ENCODE results near the gene IL20RA.

The IL20RA gene

GRCh38 chr6:137001299-137001976, 43.3 kb downstream of the IL20RA start:
- Histone ChIP-seq H3K9me3 (ENCODE audit: control insufficient read depth, low read depth, low read length) (no peaks in the 10 kb centered on the region), H3K4me1 (ENCODE audit: control insufficient read depth, low read depth, low read length) (peaks cover 24% of the 10 kb centered on the region), H3K36me3 (ENCODE audit: control insufficient read depth, low read depth, low read length) (no peaks in the 10 kb centered on the region), H3K9ac (ENCODE audit: low read length) (no peak overlapping the region), H3K27ac (ENCODE audit: low read length) (no peak overlapping the region), H3K27me3 (ENCODE audit: control insufficient read depth, insufficient read depth, low read length) (no peaks in the 10 kb centered on the region), H3K4me3 (ENCODE audit: low read length) (peak overlapping the region; percentile 32)

- H3K4me3 ChIP-seq (ENCODE audit: low read length) = peak overlapping the region; percentile 32
- peaks cover 24% of the 10 kb centered on the region for H3K4me1 ChIP-seq (ENCODE audit: control insufficient read depth, low read depth, low read length)
- no peak overlapping the region for H3K9ac ChIP-seq (ENCODE audit: low read length)
- no peaks in the 10 kb centered on the region for H3K36me3 ChIP-seq (ENCODE audit: control insufficient read depth, low read depth, low read length)
- no peaks in the 10 kb centered on the region for H3K27me3 ChIP-seq (ENCODE audit: control insufficient read depth, insufficient read depth, low read length)
- no peak overlapping the region for H3K27ac ChIP-seq (ENCODE audit: low read length)
- no peaks in the 10 kb centered on the region for H3K9me3 ChIP-seq (ENCODE audit: control insufficient read depth, low read depth, low read length)
Measured at GRCh38 chr6:137000825-137001224, 43.9 kb downstream of the IL20RA start.

GRCh38 chr6:136995521-136995920, 49.2 kb downstream of the IL20RA start:
- Histone ChIP-seq H3K9ac (ENCODE audit: low read length) (no peak overlapping the region), H3K27ac (ENCODE audit: low read length) (no peak overlapping the region), H3K4me3 (ENCODE audit: low read length) (no peak overlapping the region), H3K27me3 (ENCODE audit: control insufficient read depth, insufficient read depth, low read length) (peaks cover 2% of the 10 kb centered on the region), H3K4me1 (ENCODE audit: control insufficient read depth, low read depth, low read length) (peaks cover 21% of the 10 kb centered on the region), H3K36me3 (ENCODE audit: control insufficient read depth, low read depth, low read length) (no peaks in the 10 kb centered on the region), H3K9me3 (ENCODE audit: control insufficient read depth, low read depth, low read length) (no peaks in the 10 kb centered on the region)

DNA sequence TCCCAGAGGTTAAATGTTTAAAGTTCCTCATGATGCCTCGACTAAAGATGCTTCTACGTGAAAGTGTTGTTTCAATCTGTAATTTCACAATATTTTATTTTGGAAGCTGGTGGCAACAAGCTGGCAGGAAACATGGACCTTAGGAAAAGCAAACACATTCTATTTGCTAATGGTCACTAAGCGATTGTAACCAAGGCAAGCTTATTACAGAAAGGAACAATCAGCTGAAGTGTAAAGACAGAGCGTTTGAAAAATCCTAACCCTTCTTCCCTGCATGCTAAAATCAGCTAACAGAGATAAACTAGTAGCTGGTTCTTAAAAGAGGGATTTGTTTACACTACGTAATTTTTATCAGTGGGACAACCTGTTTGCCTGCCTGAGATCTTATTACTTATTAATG, 50.0 kb downstream of the IL20RA start:
- H3K36me3 ChIP-seq (ENCODE audit: control insufficient read depth, low read depth, low read length) = no peaks in the 10 kb centered on the region
- no peak overlapping the region for H3K9ac ChIP-seq (ENCODE audit: low read length)
- no peaks in the 10 kb centered on the region for H3K9me3 ChIP-seq (ENCODE audit: control insufficient read depth, low read depth, low read length)
- H3K27me3 ChIP-seq (ENCODE audit: control insufficient read depth, insufficient read depth, low read length) = peaks cover 7% of the 10 kb centered on the region
- peaks cover 22% of the 10 kb centered on the region for H3K4me1 ChIP-seq (ENCODE audit: control insufficient read depth, low read depth, low read length)
- H3K27ac ChIP-seq (ENCODE audit: low read length) = no peak overlapping the region
- no peak overlapping the region for H3K4me3 ChIP-seq (ENCODE audit: low read length)

DNA sequence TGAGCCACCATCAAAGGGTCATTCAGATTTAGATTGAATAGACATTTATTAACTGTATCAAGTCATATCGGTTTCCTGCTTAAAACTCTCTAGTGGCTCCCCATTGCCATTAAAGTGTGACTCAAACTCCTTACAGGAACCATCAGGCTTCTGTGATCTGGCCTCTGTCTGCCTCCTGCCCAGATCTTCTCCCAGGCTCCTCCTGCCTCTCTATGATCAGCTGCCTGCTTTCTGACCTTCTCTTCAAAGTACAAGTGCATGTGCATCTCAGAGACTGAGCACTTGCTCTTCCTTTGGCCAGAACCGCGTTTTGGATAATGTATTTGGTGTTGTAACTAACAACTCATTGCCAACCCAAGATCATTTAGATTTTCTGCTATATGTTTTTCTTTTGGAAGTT, 52.7 kb downstream of the IL20RA start:
- H3K27me3 ChIP-seq (ENCODE audit: control insufficient read depth, insufficient read depth, low read length) = peaks cover 7% of the 10 kb centered on the region
- H3K4me1 ChIP-seq (ENCODE audit: control insufficient read depth, low read depth, low read length) = peaks cover 26% of the 10 kb centered on the region
- no peaks in the 10 kb centered on the region for H3K9me3 ChIP-seq (ENCODE audit: control insufficient read depth, low read depth, low read length)
- no peak overlapping the region for H3K9ac ChIP-seq (ENCODE audit: low read length)
- H3K27ac ChIP-seq (ENCODE audit: low read length) = no peak overlapping the region
- no peak overlapping the region for H3K4me3 ChIP-seq (ENCODE audit: low read length)
- no peaks in the 10 kb centered on the region for H3K36me3 ChIP-seq (ENCODE audit: control insufficient read depth, low read depth, low read length)

DNA sequence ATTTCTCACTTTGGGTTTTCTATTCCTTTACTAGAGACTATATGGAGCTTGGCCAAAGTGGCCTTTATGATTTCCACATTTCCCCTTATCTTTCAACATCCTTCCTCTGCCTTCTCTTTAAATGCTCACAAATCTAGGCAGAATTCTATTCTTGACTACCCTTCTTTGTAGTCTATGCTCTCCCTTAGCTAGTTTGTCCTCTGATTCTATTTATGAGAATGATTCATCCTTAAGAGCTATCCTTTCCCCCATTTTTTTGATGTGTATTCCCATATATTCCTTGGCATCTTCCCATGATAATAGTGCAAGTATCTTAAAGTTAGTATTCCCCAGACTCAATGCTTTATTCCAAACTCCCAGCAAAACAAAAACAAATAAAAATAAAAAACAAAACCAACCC, 53.1 kb downstream of the IL20RA start:
- no peak overlapping the region for H3K4me3 ChIP-seq (ENCODE audit: low read length)
- H3K4me1 ChIP-seq (ENCODE audit: control insufficient read depth, low read depth, low read length) = peaks cover 26% of the 10 kb centered on the region
- H3K36me3 ChIP-seq (ENCODE audit: control insufficient read depth, low read depth, low read length) = no peaks in the 10 kb centered on the region
- peaks cover 7% of the 10 kb centered on the region for H3K27me3 ChIP-seq (ENCODE audit: control insufficient read depth, insufficient read depth, low read length)
- no peak overlapping the region for H3K27ac ChIP-seq (ENCODE audit: low read length)
- no peaks in the 10 kb centered on the region for H3K9me3 ChIP-seq (ENCODE audit: control insufficient read depth, low read depth, low read length)
- H3K9ac ChIP-seq (ENCODE audit: low read length) = no peak overlapping the region

DNA sequence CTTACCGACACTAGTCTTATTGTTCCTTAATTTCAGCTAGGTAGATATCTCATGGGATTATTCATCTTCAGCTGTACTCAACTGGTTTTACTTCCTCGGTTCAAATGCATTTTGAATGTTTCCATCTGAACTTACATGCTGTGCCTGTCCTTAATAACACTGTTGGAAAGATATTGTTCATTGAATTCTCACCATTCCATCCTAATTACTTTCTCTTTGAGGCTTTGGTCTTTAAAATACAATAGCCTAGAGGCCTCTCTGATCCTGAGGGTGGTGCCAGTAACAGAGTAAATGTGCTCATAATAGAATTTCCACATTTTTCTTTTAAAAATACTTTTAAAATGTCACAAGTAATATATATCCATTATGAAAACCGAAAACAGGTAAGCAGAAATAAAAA, 54.0 kb downstream of the IL20RA start:
- no peaks in the 10 kb centered on the region for H3K9me3 ChIP-seq (ENCODE audit: control insufficient read depth, low read depth, low read length)
- no peak overlapping the region for H3K27ac ChIP-seq (ENCODE audit: low read length)
- H3K4me1 ChIP-seq (ENCODE audit: control insufficient read depth, low read depth, low read length) = peaks cover 26% of the 10 kb centered on the region
- H3K27me3 ChIP-seq (ENCODE audit: control insufficient read depth, insufficient read depth, low read length) = peaks cover 7% of the 10 kb centered on the region
- no peaks in the 10 kb centered on the region for H3K36me3 ChIP-seq (ENCODE audit: control insufficient read depth, low read depth, low read length)
- no peak overlapping the region for H3K9ac ChIP-seq (ENCODE audit: low read length)
- H3K4me3 ChIP-seq (ENCODE audit: low read length) = peak overlapping the region; percentile 80

GRCh38 chr6:136990242-136990578, 54.6 kb downstream of the IL20RA start:
- peak overlapping the region; percentile 80 for H3K4me3 ChIP-seq (ENCODE audit: low read length)
- peaks cover 7% of the 10 kb centered on the region for H3K27me3 ChIP-seq (ENCODE audit: control insufficient read depth, insufficient read depth, low read length)
- H3K36me3 ChIP-seq (ENCODE audit: control insufficient read depth, low read depth, low read length) = no peaks in the 10 kb centered on the region
- no peaks in the 10 kb centered on the region for H3K9me3 ChIP-seq (ENCODE audit: control insufficient read depth, low read depth, low read length)
- H3K4me1 ChIP-seq (ENCODE audit: control insufficient read depth, low read depth, low read length) = peaks cover 26% of the 10 kb centered on the region
- peak overlapping the region; percentile 67 for H3K9ac ChIP-seq (ENCODE audit: low read length)
- no peak overlapping the region for H3K27ac ChIP-seq (ENCODE audit: low read length)

DNA sequence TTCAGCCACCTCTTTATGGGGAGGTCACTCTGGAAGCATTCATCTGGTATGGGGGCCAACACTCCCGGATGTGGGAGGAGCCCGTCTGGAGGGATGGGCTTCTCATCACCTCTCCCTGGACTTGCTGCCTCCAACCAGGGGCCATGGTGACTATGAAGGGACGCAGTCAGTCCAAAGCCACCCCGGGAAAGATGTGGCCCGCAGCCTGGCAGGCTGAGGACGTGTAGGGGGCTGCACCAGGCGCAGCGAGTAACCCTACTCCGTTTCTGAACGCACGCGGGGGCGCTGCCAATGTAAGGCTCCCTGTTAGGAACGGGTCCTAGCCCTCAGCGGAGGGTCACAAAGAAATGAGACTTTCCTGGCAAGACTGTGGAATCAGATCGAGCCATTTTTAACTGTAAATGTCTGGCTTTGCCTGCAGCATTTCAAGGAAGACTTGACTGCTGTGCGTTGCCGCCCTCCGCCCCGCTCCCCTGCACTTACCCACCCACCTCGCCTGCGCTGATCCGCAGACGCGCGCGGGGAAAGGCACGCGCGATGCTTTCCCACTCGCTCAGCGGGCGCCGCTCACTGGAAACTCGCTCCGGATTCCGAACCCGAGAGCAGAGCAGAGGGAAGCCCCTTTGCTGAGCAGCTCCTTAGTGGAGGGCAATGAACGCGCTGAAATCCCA, 55.1 kb downstream of the IL20RA start:
- peaks cover 7% of the 10 kb centered on the region for H3K27me3 ChIP-seq (ENCODE audit: control insufficient read depth, insufficient read depth, low read length)
- peak overlapping the region; percentile 67 for H3K9ac ChIP-seq (ENCODE audit: low read length)
- H3K9me3 ChIP-seq (ENCODE audit: control insufficient read depth, low read depth, low read length) = no peaks in the 10 kb centered on the region
- H3K27ac ChIP-seq (ENCODE audit: low read length) = no peak overlapping the region
- peak overlapping the region; percentile 80 for H3K4me3 ChIP-seq (ENCODE audit: low read length)
- H3K36me3 ChIP-seq (ENCODE audit: control insufficient read depth, low read depth, low read length) = no peaks in the 10 kb centered on the region
- H3K4me1 ChIP-seq (ENCODE audit: control insufficient read depth, low read depth, low read length) = peaks cover 23% of the 10 kb centered on the region

GRCh38 chr6:136987526-136987925, 57.2 kb downstream of the IL20RA start:
- H3K9ac ChIP-seq (ENCODE audit: low read length) = no peak overlapping the region
- H3K9me3 ChIP-seq (ENCODE audit: control insufficient read depth, low read depth, low read length) = no peaks in the 10 kb centered on the region
- no peak overlapping the region for H3K4me3 ChIP-seq (ENCODE audit: low read length)
- H3K27ac ChIP-seq (ENCODE audit: low read length) = no peak overlapping the region
- peaks cover 23% of the 10 kb centered on the region for H3K4me1 ChIP-seq (ENCODE audit: control insufficient read depth, low read depth, low read length)
- no peaks in the 10 kb centered on the region for H3K36me3 ChIP-seq (ENCODE audit: control insufficient read depth, low read depth, low read length)
- H3K27me3 ChIP-seq (ENCODE audit: control insufficient read depth, insufficient read depth, low read length) = peaks cover 7% of the 10 kb centered on the region

DNA sequence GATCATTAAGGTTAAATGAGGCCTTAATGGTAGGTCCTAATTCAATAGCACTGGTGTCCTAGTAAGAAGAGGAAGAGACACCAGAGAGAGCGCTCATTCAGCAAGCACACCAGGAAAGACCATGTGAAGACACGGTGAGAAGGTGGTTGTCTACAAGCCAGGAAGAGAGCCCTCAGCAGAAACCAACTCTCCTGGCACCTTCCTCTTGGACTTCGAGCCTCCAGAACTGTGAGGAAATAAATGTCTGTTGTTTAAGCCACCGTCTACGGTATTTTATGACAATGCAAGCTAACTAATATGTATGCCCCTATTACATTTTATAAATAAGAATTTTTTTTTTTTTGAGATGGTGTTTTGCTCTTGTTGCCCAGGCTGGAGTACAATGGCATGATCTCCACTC, 59.3 kb downstream of the IL20RA start:
- peaks cover 8% of the 10 kb centered on the region for H3K4me1 ChIP-seq (ENCODE audit: control insufficient read depth, low read depth, low read length)
- no peaks in the 10 kb centered on the region for H3K36me3 ChIP-seq (ENCODE audit: control insufficient read depth, low read depth, low read length)
- H3K27ac ChIP-seq (ENCODE audit: low read length) = no peak overlapping the region
- H3K9me3 ChIP-seq (ENCODE audit: control insufficient read depth, low read depth, low read length) = no peaks in the 10 kb centered on the region
- H3K4me3 ChIP-seq (ENCODE audit: low read length) = no peak overlapping the region
- H3K27me3 ChIP-seq (ENCODE audit: control insufficient read depth, insufficient read depth, low read length) = peaks cover 4% of the 10 kb centered on the region
- no peak overlapping the region for H3K9ac ChIP-seq (ENCODE audit: low read length)

- H3K4me3 ChIP-seq (ENCODE audit: low read length) = no peak overlapping the region
- H3K27ac ChIP-seq (ENCODE audit: low read length) = no peak overlapping the region
Measured at GRCh38 chr6:136984578-136984977, 60.2 kb downstream of the IL20RA start.

More at GRCh38 chr6:136984578-136984977, 60.2 kb downstream of the IL20RA start:
- Histone ChIP-seq H3K4me1 (ENCODE audit: control insufficient read depth, low read depth, low read length) (peaks cover 4% of the 10 kb centered on the region), H3K36me3 (ENCODE audit: control insufficient read depth, low read depth, low read length) (no peaks in the 10 kb centered on the region), H3K9ac (ENCODE audit: low read length) (no peak overlapping the region), H3K27me3 (ENCODE audit: control insufficient read depth, insufficient read depth, low read length) (no peaks in the 10 kb centered on the region), H3K9me3 (ENCODE audit: control insufficient read depth, low read depth, low read length) (no peaks in the 10 kb centered on the region)

Data from iPS-18a (cell line).